Muscle of leg (tissue), 11 donors: ENCODE measurements around the gene PCDHGB2. TPM values are rescaled to one million over a fixed set of nuclear protein-coding genes. Genes with fewer than 3 reads are reported as not detected.
"Not testable (repeated sequence)": the region's sequence is repeated elsewhere in the genome, so short reads cannot be mapped to it uniquely, and the experiment has no call there.

Source experiments
- DNase-seq: peaks from one replicate; pipeline ENCODE4 v3.0.0; 2013
- H3K27ac ChIP-seq: one replicate; pipeline ENCODE4 v1.5.1; 2013; ENCODE audit warnings: mild to moderate bottlenecking, low read length, control low read depth
- H3K27me3 ChIP-seq: one replicate; pipeline ENCODE4 v1.6.1; 2013; ENCODE audit warnings: low read length; ENCODE audit not compliant: control insufficient read depth, insufficient read depth
- H3K36me3 ChIP-seq: one replicate; pipeline ENCODE4 v1.6.1; 2013; ENCODE audit warnings: low read length; ENCODE audit not compliant: control insufficient read depth, insufficient read depth
- H3K4me1 ChIP-seq: one replicate; pipeline ENCODE4 v1.6.1; 2013; ENCODE audit warnings: low read length; ENCODE audit not compliant: control insufficient read depth, insufficient read depth
- H3K4me3 ChIP-seq: one replicate; pipeline ENCODE4 v1.5.1; 2013; ENCODE audit warnings: low read length, control low read depth
- H3K9me3 ChIP-seq: replicated peaks from 2 replicates; pipeline ENCODE4 v1.6.1; 2013; ENCODE audit warnings: low read depth, low read length; ENCODE audit not compliant: control insufficient read depth
- WGBS: methylation state at CpG from one replicate; pipeline ENCODE4 v1.1.5; 2013; ENCODE audit warnings: missing lambda C conversion rate; ENCODE audit not compliant: insufficient coverage; 5-methylcytosine and 5-hydroxymethylcytosine counted together
- polyA plus RNA-seq, 8 donors: library from polyadenylated mRNA; unstranded; fragments of 120-200 nt; gene quantifications; one replicate each; pipeline versions ENCODE4 v1.2.1 to v1.2.3, GENCODE V29; 2013; ENCODE audit warnings: inconsistent platforms in 1 of 8, low replicate concordance in 1 of 8; ENCODE audit not compliant: insufficient read length in 8 of 8, insufficient read depth in 1 of 8
- total RNA-seq: library from RNA; stranded (reverse); fragments of 120-200 nt; gene quantifications from one replicate; pipeline ENCODE4 v1.2.4, GENCODE V29; 2013

The PCDHGB2 gene
- total and polyA plus RNA-seq, 9 donors, result 1.5 to 2.8 (median 1.8) TPM

GRCh38 chr5:141346017-141346416 is 13.8 kb upstream of the PCDHGB2 start:
- not testable (repeated sequence) for DNase-seq, H3K27ac ChIP-seq, H3K4me3 ChIP-seq, H3K4me1 ChIP-seq, H3K27me3 ChIP-seq, H3K36me3 ChIP-seq
- peaks cover 51% of the 10 kb centered on the region for H3K9me3 ChIP-seq
- 40% methylated on average over 1 of the region's 35 CpGs for WGBS

- peaks cover 3% of the 10 kb centered on the region for H3K27me3 ChIP-seq
- no peak within 1 kb of the TSS for H3K27ac ChIP-seq
- peak; percentile 11 for DNase-seq
- no peaks in the 10 kb centered on the region for H3K36me3 ChIP-seq
- no peaks in the 10 kb centered on the region for H3K4me1 ChIP-seq
- H3K4me3 ChIP-seq, result no peak within 1 kb of the TSS
- 34% methylated on average over 27 of the region's 29 CpGs for WGBS
- H3K9me3 ChIP-seq, result peaks cover 45% of the 10 kb centered on the region
These were observed 9.7 kb upstream of the PCDHGB2 start, which contains the start of gene PCDHGB1 for GRCh38 chr5:141349917-141350619. PCDHGB1 (plus strand) TSS chr5:141350099; CDS start chr5:141350261, 162 bp downstream.

- WGBS, result 47% methylated on average over 16 of the region's 36 CpGs
- peaks cover 3% of the 10 kb centered on the region for H3K27me3 ChIP-seq
- no peaks in the 10 kb centered on the region for H3K4me1 ChIP-seq
These were observed 8.2 kb upstream of the PCDHGB2 start for GRCh38 chr5:141351591-141351990.

GRCh38 chr5:141354900-141355469 is 4.8 kb upstream of the PCDHGB2 start, which contains the start of gene PCDHGA4:
PCDHGA4 (plus strand) TSS chr5:141355021; CDS start chr5:141355108, 87 bp downstream.
- 16% methylated on average over 29 of the region's 29 CpGs for WGBS
- peak; percentile 0 for DNase-seq
- Histone ChIP-seq H3K27ac (no peak within 1 kb of the TSS), H3K27me3 (peaks cover 3% of the 10 kb centered on the region), H3K36me3 (no peaks in the 10 kb centered on the region), H3K9me3 (peaks cover 59% of the 10 kb centered on the region), H3K4me1 (no peaks in the 10 kb centered on the region), H3K4me3 (no peak within 1 kb of the TSS)

More at GRCh38 chr5:141351591-141351990, 8.2 kb upstream of the PCDHGB2 start:
- peaks cover 52% of the 10 kb centered on the region for H3K9me3 ChIP-seq
- H3K27ac ChIP-seq, result no peak overlapping the region
- H3K36me3 ChIP-seq, result no peaks in the 10 kb centered on the region
- DNase-seq, result no peak
- no peak overlapping the region for H3K4me3 ChIP-seq

- Histone ChIP-seq H3K36me3 (no peaks in the 10 kb centered on the region), H3K27ac (no peak overlapping the region), H3K4me1 (no peaks in the 10 kb centered on the region), H3K27me3 (peaks cover 2% of the 10 kb centered on the region), H3K4me3 (no peak overlapping the region), H3K9me3 (peaks cover 60% of the 10 kb centered on the region)
- DNase-seq, result no peak
- 70% methylated on average over 22 of the region's 24 CpGs for WGBS
These were observed 4.2 kb upstream of the PCDHGB2 start for GRCh38 chr5:141355641-141356040.

- no peaks in the 10 kb centered on the region for H3K4me1 ChIP-seq
- H3K9me3 ChIP-seq, result peaks cover 61% of the 10 kb centered on the region
- H3K27ac ChIP-seq, result no peak overlapping the region
- peaks cover 2% of the 10 kb centered on the region for H3K27me3 ChIP-seq
- WGBS, result 75% methylated on average over 3 of the region's 5 CpGs
- H3K4me3 ChIP-seq, result no peak overlapping the region
- no peaks in the 10 kb centered on the region for H3K36me3 ChIP-seq
- no peak for DNase-seq
These were observed 3.7 kb upstream of the PCDHGB2 start for GRCh38 chr5:141356133-141356532.

GRCh38 chr5:141356950-141357349 is 2.8 kb upstream of the PCDHGB2 start:
- H3K4me1 ChIP-seq, result no peaks in the 10 kb centered on the region
- DNase-seq, result no peak

GRCh38 chr5:141360685-141361084 is 891 bp downstream of the PCDHGB2 start:
- no peak overlapping the region for H3K4me3 ChIP-seq
- DNase-seq, result no peak
- H3K9me3 ChIP-seq, result peaks cover 78% of the 10 kb centered on the region
- 50% methylated on average over 8 of the region's 15 CpGs for WGBS
- no peak overlapping the region for H3K27ac ChIP-seq
- H3K4me1 ChIP-seq, result no peaks in the 10 kb centered on the region
- H3K27me3 ChIP-seq, result peaks cover 14% of the 10 kb centered on the region
- H3K36me3 ChIP-seq, result no peaks in the 10 kb centered on the region

More at GRCh38 chr5:141356950-141357349, 2.8 kb upstream of the PCDHGB2 start:
- Histone ChIP-seq H3K36me3 (no peaks in the 10 kb centered on the region), H3K27ac (no peak overlapping the region), H3K9me3 (peaks cover 61% of the 10 kb centered on the region), H3K27me3 (no peaks in the 10 kb centered on the region), H3K4me3 (no peak overlapping the region)
- WGBS, result 67% methylated on average over 19 of the region's 19 CpGs

- Histone ChIP-seq H3K27ac (no peak overlapping the region), H3K27me3 (peaks cover 14% of the 10 kb centered on the region), H3K9me3 (peaks cover 69% of the 10 kb centered on the region), H3K4me3 (no peak overlapping the region), H3K36me3 (no peaks in the 10 kb centered on the region), H3K4me1 (no peaks in the 10 kb centered on the region)
- DNase-seq, result no peak
These were observed 2.9 kb downstream of the PCDHGB2 start for GRCh38 chr5:141362719-141363118.

- Histone ChIP-seq H3K27me3 (peaks cover 14% of the 10 kb centered on the region), H3K4me1 (no peaks in the 10 kb centered on the region), H3K9me3 (peaks cover 63% of the 10 kb centered on the region), H3K4me3 (peak within 1 kb of the TSS; percentile 8), H3K36me3 (no peaks in the 10 kb centered on the region), H3K27ac (no peak within 1 kb of the TSS)
- peak; percentile 22 for DNase-seq
- WGBS, result 14% methylated on average over 27 of the region's 34 CpGs
These were observed 4.3 kb downstream of the PCDHGB2 start, which contains the start of gene PCDHGA5 for GRCh38 chr5:141363952-141364660. PCDHGA5 (plus strand) TSS chr5:141364162; CDS start chr5:141364331, 169 bp downstream.
